ENCODE measurements around the gene MAP2K5.
"Not testable (repeated sequence)": the region's sequence is repeated elsewhere in the genome, so short reads cannot be mapped to it uniquely, and the experiment has no call there.

The MAP2K5 gene

DNA sequence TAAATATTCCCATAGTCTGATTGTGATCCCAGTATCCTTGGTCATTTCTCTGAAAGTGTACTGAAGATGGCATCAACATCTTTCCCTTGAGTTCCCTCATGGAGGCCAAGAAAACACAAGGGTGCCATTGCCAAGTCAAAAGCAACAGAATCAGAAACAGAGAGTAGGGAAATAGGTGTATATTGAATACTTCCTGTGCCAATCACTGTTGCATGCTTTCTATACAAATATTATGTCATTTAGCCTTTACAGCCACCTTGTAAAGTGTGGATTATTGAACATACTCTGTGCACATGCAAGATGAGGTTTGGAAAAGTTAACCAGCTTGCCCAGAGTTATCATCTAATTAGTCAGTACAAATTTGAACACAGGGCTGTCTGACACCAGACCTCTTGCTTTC, 117.9 kb downstream of the MAP2K5 start:
- Histone ChIP-seq H3K27ac (ENCODE audit: low read length) (no peak overlapping the region), H3K4me3 (ENCODE audit: low read length) (no peak overlapping the region)

DNA sequence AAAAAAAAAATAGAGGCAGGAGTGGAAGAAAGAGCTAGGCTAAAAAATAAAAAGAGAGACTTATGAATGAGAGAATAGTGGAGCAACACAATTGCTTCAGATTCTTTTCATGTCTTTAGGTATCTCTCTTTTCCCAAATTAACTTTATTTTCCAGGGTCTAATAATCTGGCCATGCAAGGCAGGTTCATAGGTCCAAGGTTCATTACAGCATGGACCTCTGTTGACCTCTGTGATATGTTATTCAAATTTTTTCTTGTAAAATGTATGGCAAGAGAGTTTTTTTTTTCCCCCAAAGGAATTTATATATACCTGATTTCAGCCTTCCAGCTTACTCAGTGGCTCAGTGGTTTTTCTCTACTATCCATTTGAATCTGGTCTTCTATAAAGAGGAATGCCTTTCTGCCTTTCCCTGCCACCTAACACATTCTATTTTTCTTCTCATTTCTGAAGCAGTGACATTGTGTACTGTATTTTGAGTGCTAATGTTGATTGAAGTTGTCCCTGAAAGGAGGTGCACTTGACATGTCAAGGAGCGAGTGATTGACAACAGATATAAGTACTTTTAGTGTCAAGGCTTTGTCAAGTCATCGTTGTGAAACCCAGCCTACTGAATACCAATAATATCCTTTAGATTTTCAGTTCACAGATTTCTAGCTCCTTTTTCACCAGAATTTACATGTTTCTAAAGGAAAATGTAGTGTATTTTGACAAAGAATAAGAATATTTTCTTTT, 118.5 kb downstream of the MAP2K5 start:
- DNase-seq (ENCODE audit: low read depth, low spot score), result no peak
- Histone ChIP-seq H3K9me3 (ENCODE audit: control insufficient read depth, insufficient read depth, low read length) (no peaks in the 10 kb centered on the region), H3K4me3 (ENCODE audit: low read length) (no peak overlapping the region), H3K36me3 (ENCODE audit: control insufficient read depth, insufficient read depth, low read length) (no peaks in the 10 kb centered on the region), H3K27ac (ENCODE audit: low read length) (no peak overlapping the region), H3K4me1 (ENCODE audit: control insufficient read depth, insufficient read depth, low read length) (no peaks in the 10 kb centered on the region), H3K27me3 (ENCODE audit: control insufficient read depth, insufficient read depth, low read length) (no peaks in the 10 kb centered on the region)
- no CpG with 5 or more reads among the region's 2 CpGs for WGBS (ENCODE audit: insufficient coverage, insufficient read length)

More for the DNA sequence above, 117.9 kb downstream of the MAP2K5 start:
- DNase-seq (ENCODE audit: low read depth, low spot score), result no peak
- no peaks in the 10 kb centered on the region for H3K9me3 ChIP-seq (ENCODE audit: control insufficient read depth, insufficient read depth, low read length)
- H3K27me3 ChIP-seq (ENCODE audit: control insufficient read depth, insufficient read depth, low read length), result no peaks in the 10 kb centered on the region
- H3K36me3 ChIP-seq (ENCODE audit: control insufficient read depth, insufficient read depth, low read length), result no peaks in the 10 kb centered on the region
- H3K4me1 ChIP-seq (ENCODE audit: control insufficient read depth, insufficient read depth, low read length), result no peaks in the 10 kb centered on the region

DNA sequence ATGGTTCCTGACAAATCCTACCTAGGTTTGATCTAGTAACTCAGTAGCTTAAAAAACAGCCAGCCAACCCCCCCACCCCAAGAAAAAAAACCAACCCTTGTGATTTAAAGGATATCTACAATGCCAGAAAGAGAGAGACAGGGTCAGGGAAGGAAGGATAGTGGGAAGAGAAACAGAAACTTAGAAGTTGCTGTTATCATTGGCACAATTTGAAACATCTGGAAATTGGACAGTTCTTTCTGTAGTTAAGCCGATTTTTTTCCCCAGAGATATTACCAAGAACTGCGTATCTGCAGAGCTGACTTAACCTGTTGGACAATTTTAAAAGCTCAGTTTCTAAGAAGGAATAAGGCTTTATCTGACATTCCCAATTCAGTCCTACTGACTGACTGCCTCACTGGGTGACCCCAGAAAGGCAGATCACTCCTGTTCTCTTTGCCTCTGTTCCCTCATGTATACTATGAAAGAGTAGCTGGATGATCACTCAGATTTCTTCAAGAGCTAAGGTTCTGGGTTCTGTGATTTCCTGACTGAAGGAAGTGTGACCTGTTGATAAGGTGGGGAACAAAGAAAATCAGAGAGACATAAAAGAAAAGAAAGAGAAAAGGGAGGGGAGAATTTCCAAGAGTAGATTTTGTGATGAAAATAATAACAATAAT, 128.3 kb downstream of the MAP2K5 start:
- DNase-seq (ENCODE audit: low read depth, low spot score), result no peak
- no CpG with 5 or more reads among the region's 2 CpGs for WGBS (ENCODE audit: insufficient coverage, insufficient read length)
- no peak overlapping the region for H3K27ac ChIP-seq (ENCODE audit: low read length)

DNA sequence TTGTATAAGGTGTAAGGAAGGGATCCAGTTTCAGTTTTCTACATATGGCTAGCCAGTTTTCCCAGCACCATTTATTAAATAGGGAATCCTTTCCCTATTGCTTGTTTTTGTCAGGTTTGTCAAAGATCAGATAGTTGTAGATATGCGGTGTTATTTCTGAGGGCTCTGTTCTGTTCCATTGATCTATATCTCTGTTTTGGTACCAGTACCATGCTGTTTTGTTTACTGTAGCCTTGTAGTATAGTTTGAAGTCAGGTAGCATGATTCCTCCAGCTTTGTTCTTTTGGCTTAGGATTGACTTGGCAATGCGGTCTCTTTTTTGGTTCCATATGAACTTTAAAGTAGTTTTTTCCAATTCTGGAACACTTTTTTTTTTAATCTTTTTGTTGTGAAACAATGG, 130.3 kb downstream of the MAP2K5 start:
- H3K4me1 ChIP-seq (ENCODE audit: control insufficient read depth, insufficient read depth, low read length); H3K27me3 ChIP-seq (ENCODE audit: control insufficient read depth, insufficient read depth, low read length); DNase-seq (ENCODE audit: low read depth, low spot score); H3K9me3 ChIP-seq (ENCODE audit: control insufficient read depth, insufficient read depth, low read length); H3K36me3 ChIP-seq (ENCODE audit: control insufficient read depth, insufficient read depth, low read length); H3K4me3 ChIP-seq (ENCODE audit: low read length); H3K27ac ChIP-seq (ENCODE audit: low read length): not testable (repeated sequence)
- WGBS (ENCODE audit: insufficient coverage, insufficient read length), result no CpG with 5 or more reads among the region's 2 CpGs

More for the DNA sequence above, 128.3 kb downstream of the MAP2K5 start:
- no peaks in the 10 kb centered on the region for H3K36me3 ChIP-seq (ENCODE audit: control insufficient read depth, insufficient read depth, low read length)
- H3K9me3 ChIP-seq (ENCODE audit: control insufficient read depth, insufficient read depth, low read length), result no peaks in the 10 kb centered on the region
- H3K4me3 ChIP-seq (ENCODE audit: low read length), result no peak overlapping the region
- no peaks in the 10 kb centered on the region for H3K27me3 ChIP-seq (ENCODE audit: control insufficient read depth, insufficient read depth, low read length)
- no peaks in the 10 kb centered on the region for H3K4me1 ChIP-seq (ENCODE audit: control insufficient read depth, insufficient read depth, low read length)

- Histone ChIP-seq H3K9me3 (ENCODE audit: control insufficient read depth, insufficient read depth, low read length) (no peaks in the 10 kb centered on the region), H3K27me3 (ENCODE audit: control insufficient read depth, insufficient read depth, low read length) (no peaks in the 10 kb centered on the region), H3K36me3 (ENCODE audit: control insufficient read depth, insufficient read depth, low read length) (no peaks in the 10 kb centered on the region), H3K27ac (ENCODE audit: low read length) (no peak overlapping the region), H3K4me1 (ENCODE audit: control insufficient read depth, insufficient read depth, low read length) (no peaks in the 10 kb centered on the region), H3K4me3 (ENCODE audit: low read length) (no peak overlapping the region)
- no peak for DNase-seq (ENCODE audit: low read depth, low spot score)
- WGBS (ENCODE audit: insufficient coverage, insufficient read length), result no CpG with 5 or more reads among the region's 3 CpGs
These were observed 132.5 kb downstream of the MAP2K5 start for GRCh38 chr15:67674983-67675382.

GRCh38 chr15:67678089-67678488, 135.6 kb downstream of the MAP2K5 start:
- no peaks in the 10 kb centered on the region for H3K36me3 ChIP-seq (ENCODE audit: control insufficient read depth, insufficient read depth, low read length)
- H3K27ac ChIP-seq (ENCODE audit: low read length), result no peak overlapping the region
- no peaks in the 10 kb centered on the region for H3K9me3 ChIP-seq (ENCODE audit: control insufficient read depth, insufficient read depth, low read length)
- H3K4me1 ChIP-seq (ENCODE audit: control insufficient read depth, insufficient read depth, low read length), result no peaks in the 10 kb centered on the region
- DNase-seq (ENCODE audit: low read depth, low spot score), result no peak
- no CpG with 5 or more reads among the region's 2 CpGs for WGBS (ENCODE audit: insufficient coverage, insufficient read length)
- H3K27me3 ChIP-seq (ENCODE audit: control insufficient read depth, insufficient read depth, low read length), result no peaks in the 10 kb centered on the region
- H3K4me3 ChIP-seq (ENCODE audit: low read length), result no peak overlapping the region

GRCh38 chr15:67678993-67679392, 136.5 kb downstream of the MAP2K5 start:
- Histone ChIP-seq H3K4me3 (ENCODE audit: low read length) (no peak overlapping the region), H3K27ac (ENCODE audit: low read length) (no peak overlapping the region), H3K4me1 (ENCODE audit: control insufficient read depth, insufficient read depth, low read length) (no peaks in the 10 kb centered on the region), H3K27me3 (ENCODE audit: control insufficient read depth, insufficient read depth, low read length) (no peaks in the 10 kb centered on the region), H3K36me3 (ENCODE audit: control insufficient read depth, insufficient read depth, low read length) (no peaks in the 10 kb centered on the region), H3K9me3 (ENCODE audit: control insufficient read depth, insufficient read depth, low read length) (no peaks in the 10 kb centered on the region)
- DNase-seq (ENCODE audit: low read depth, low spot score), result no peak
- no CpG with 5 or more reads among the region's 5 CpGs for WGBS (ENCODE audit: insufficient coverage, insufficient read length)

- H3K36me3 ChIP-seq (ENCODE audit: control insufficient read depth, insufficient read depth, low read length), result no peaks in the 10 kb centered on the region
- no peaks in the 10 kb centered on the region for H3K9me3 ChIP-seq (ENCODE audit: control insufficient read depth, insufficient read depth, low read length)
- H3K4me3 ChIP-seq (ENCODE audit: low read length), result no peak overlapping the region
- no peaks in the 10 kb centered on the region for H3K4me1 ChIP-seq (ENCODE audit: control insufficient read depth, insufficient read depth, low read length)
- H3K27ac ChIP-seq (ENCODE audit: low read length), result no peak overlapping the region
- no CpG with 5 or more reads among the region's 2 CpGs for WGBS (ENCODE audit: insufficient coverage, insufficient read length)
- no peaks in the 10 kb centered on the region for H3K27me3 ChIP-seq (ENCODE audit: control insufficient read depth, insufficient read depth, low read length)
- no peak for DNase-seq (ENCODE audit: low read depth, low spot score)
These were observed 138.1 kb downstream of the MAP2K5 start for GRCh38 chr15:67680641-67681040.

DNA sequence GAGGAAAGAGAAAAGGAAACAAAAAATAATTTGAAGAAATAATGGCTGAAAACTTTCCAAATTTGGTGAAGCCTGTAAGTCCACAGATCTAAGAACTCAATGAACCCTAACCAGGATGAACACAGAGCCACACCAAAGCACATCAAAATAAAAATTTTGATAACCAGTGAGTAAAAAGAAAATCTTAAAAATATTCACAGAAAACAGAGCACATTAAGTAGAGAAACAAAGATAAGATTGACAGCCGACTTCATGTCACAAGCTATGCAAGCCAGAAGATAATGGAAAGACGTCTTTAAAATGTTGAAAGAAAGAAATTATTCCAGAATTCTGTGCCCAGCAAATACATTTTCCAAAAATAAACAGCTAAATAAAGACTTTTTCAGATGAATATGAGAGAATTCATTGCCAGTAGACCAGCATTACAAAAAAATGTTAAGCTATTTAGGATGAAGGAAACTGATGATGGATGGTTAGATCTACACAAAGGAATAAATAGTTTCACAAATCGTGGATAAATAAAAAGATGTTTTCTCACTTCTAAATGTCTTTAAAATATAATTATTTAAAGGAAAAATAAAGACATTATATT, 142.6 kb downstream of the MAP2K5 start:
- no peaks in the 10 kb centered on the region for H3K4me1 ChIP-seq (ENCODE audit: control insufficient read depth, insufficient read depth, low read length)
- H3K36me3 ChIP-seq (ENCODE audit: control insufficient read depth, insufficient read depth, low read length), result no peaks in the 10 kb centered on the region
- no peaks in the 10 kb centered on the region; the same call in 1 of the 2 replicates for H3K9me3 ChIP-seq (ENCODE audit: control insufficient read depth, insufficient read depth, low read length)
- WGBS (ENCODE audit: insufficient coverage, insufficient read length), result no CpG with 5 or more reads among the region's 3 CpGs
- H3K4me3 ChIP-seq (ENCODE audit: low read length), result no peak overlapping the region
- peak; percentile 43 for DNase-seq (ENCODE audit: low read depth, low spot score)
- H3K27ac ChIP-seq (ENCODE audit: low read length), result no peak overlapping the region
- H3K27me3 ChIP-seq (ENCODE audit: control insufficient read depth, insufficient read depth, low read length), result no peaks in the 10 kb centered on the region

DNA sequence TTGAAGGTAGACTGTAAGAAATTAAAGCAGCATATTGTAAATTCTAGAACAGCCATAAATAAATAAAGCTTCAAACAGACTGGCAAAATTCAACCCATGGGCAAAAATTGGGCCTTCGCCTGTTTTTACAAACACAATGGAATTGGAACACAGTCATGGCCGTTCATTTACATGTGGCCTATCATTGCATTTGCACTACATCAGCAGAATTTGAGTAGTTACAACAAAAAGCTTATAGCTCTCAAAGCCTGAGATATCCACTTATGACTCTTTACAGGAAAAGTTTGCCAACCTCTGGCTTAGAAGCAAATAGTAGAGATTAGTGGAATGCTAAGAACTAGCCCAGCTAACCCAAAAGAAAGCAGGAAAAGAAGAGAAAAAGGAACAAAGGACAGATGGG, 143.2 kb downstream of the MAP2K5 start:
- no peak overlapping the region for H3K4me3 ChIP-seq (ENCODE audit: low read length)
- WGBS (ENCODE audit: insufficient coverage, insufficient read length), result no CpG with 5 or more reads among the region's 2 CpGs
- no peak overlapping the region for H3K27ac ChIP-seq (ENCODE audit: low read length)
- no peaks in the 10 kb centered on the region for H3K4me1 ChIP-seq (ENCODE audit: control insufficient read depth, insufficient read depth, low read length)
- no peaks in the 10 kb centered on the region for H3K36me3 ChIP-seq (ENCODE audit: control insufficient read depth, insufficient read depth, low read length)
- H3K9me3 ChIP-seq (ENCODE audit: control insufficient read depth, insufficient read depth, low read length), result no peaks in the 10 kb centered on the region; the same call in 1 of the 2 replicates
- H3K27me3 ChIP-seq (ENCODE audit: control insufficient read depth, insufficient read depth, low read length), result no peaks in the 10 kb centered on the region
- no peak for DNase-seq (ENCODE audit: low read depth, low spot score)
